ENCODE measurements around the gene BEX5. TPM values are rescaled to one million over a fixed set of nuclear protein-coding genes. Genes with fewer than 3 reads are reported as not detected.
"Not testable (repeated sequence)": the region's sequence is repeated elsewhere in the genome, so short reads cannot be mapped to it uniquely, and the experiment has no call there.

The BEX5 gene
- total and polyA plus RNA-seq, 9 donors = 6.3 to 15.4 (median 13.3) TPM

GRCh38 chrX:102140876-102141275 lies 14.9 kb downstream of the BEX5 start:
- H3K27me3 ChIP-seq; H3K36me3 ChIP-seq; intact Hi-C loops (cut with DNase I); H3K4me1 ChIP-seq (ENCODE audit: insufficient read depth); H3K4me3 ChIP-seq; DNase-seq; H3K9me3 ChIP-seq; H3K27ac ChIP-seq: not testable (repeated sequence)
- WGBS, 3 donors = 63 to 66% (median 65%) methylated on average over 16 of the region's 16 CpGs

- intact Hi-C loops (cut with DNase I) = no loop called here
- DNase-seq = no peak
- 37 to 61% (median 52%) methylated on average over 4 of the region's 4 CpGs for WGBS, 3 donors
- H3K4me3 ChIP-seq = no peak overlapping the region
- no peaks in the 10 kb centered on the region for H3K27me3 ChIP-seq
- no peaks in the 10 kb centered on the region for H3K36me3 ChIP-seq
- no peaks in the 10 kb centered on the region for H3K4me1 ChIP-seq (ENCODE audit: insufficient read depth)
- H3K27ac ChIP-seq = no peak overlapping the region
- no peaks in the 10 kb centered on the region for H3K9me3 ChIP-seq
- TF ChIP-seq POLR2A (IDR thresholded peaks at IDR 0.05) = no peak
- TF ChIP-seq, protein P1, sequence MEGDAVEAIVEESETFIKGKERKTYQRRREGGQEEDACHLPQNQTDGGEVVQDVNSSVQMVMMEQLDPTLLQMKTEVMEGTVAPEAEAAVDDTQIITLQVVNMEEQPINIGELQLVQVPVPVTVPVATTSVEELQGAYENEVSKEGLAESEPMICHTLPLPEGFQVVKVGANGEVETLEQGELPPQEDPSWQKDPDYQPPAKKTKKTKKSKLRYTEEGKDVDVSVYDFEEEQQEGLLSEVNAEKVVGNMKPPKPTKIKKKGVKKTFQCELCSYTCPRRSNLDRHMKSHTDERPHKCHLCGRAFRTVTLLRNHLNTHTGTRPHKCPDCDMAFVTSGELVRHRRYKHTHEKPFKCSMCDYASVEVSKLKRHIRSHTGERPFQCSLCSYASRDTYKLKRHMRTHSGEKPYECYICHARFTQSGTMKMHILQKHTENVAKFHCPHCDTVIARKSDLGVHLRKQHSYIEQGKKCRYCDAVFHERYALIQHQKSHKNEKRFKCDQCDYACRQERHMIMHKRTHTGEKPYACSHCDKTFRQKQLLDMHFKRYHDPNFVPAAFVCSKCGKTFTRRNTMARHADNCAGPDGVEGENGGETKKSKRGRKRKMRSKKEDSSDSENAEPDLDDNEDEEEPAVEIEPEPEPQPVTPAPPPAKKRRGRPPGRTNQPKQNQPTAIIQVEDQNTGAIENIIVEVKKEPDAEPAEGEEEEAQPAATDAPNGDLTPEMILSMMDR (IDR thresholded peaks at IDR 0.05) = no peak
- TF ChIP-seq EP300 (IDR thresholded peaks at IDR 0.05) = no peak
Measured at GRCh38 chrX:102138064-102138463, 17.7 kb downstream of the BEX5 start.

- H3K9me3 ChIP-seq = no peaks in the 10 kb centered on the region
- H3K36me3 ChIP-seq = no peaks in the 10 kb centered on the region
- no peaks in the 10 kb centered on the region for H3K4me1 ChIP-seq (ENCODE audit: insufficient read depth)
- no peak for DNase-seq
- no peak overlapping the region for H3K27ac ChIP-seq
- intact Hi-C loops (cut with DNase I) = no loop called here
- H3K4me3 ChIP-seq = no peak overlapping the region
- WGBS, 3 donors = 9 to 49% (median 27%) methylated on average over 1 of the region's 1 CpG
- TF ChIP-seq POLR2A (IDR thresholded peaks at IDR 0.05) (no peak), EP300 (IDR thresholded peaks at IDR 0.05) (no peak)
- TF ChIP-seq, protein P1 (IDR thresholded peaks at IDR 0.05) = no peak
- no peaks in the 10 kb centered on the region for H3K27me3 ChIP-seq
Measured at GRCh38 chrX:102129473-102129872, 26.3 kb downstream of the BEX5 start.

DNA sequence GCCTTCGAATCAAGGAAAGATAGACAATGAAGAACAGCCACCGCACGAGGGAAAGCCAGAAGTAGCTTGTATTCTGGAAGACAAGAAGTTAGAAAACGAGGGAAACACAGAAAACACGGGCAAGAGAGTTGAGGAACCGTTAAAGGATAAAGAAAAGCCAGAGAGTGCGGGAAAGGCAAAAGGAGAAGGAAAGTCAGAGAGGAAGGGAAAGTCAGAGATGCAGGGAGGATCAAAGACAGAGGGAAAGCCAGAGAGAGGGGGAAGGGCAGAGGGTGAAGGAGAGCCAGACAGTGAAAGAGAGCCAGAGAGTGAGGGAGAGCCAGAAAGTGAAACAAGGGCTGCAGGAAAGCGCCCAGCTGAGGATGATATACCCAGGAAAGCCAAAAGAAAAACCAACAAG lies 28.9 kb downstream of the BEX5 start:
- no peaks in the 10 kb centered on the region for H3K27me3 ChIP-seq
- intact Hi-C loops (cut with DNase I) = no loop called here

DNA sequence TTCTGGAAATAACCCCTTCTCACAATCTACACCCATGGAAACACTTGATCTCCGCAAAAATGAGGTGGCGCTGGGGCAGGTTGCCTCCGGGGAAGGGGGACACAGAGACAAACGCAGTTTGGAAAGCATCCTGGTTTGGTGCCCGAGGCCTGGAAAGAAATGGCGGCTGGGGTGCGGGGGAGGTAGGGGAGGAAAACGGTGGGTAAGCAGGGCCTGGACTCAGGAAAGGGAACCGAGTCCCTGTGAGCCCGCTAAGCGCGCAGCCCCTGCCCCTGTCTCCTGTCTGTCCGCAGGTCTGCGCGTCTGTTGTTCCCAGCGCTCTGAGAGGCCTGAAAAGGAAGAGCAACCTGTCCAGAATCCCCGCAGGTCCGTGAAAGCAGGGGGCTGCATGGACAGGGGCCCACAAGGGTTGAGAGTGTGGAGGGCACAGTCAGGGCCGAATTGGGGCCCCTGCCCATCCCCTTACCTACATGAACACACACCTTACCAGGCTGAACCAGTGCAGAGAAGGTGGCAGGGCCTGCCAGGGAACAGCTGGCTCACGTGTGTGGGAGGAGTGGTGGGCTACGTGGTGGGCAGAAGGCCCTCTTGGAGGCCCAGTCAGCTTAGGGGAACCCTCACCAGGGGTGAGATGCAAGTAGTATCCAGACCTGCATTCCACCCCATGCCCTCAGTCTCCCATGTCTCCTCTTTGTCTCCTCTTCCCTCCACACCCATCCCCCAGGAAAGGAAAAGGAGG lies 29.5 kb downstream of the BEX5 start:
- not testable (repeated sequence) for H3K27me3 ChIP-seq
- WGBS, 3 donors = 32 to 36% (median 33%) methylated on average over 21 of the region's 21 CpGs

More for the DNA sequence above, 28.9 kb downstream of the BEX5 start:
- H3K36me3 ChIP-seq = no peaks in the 10 kb centered on the region
- peak overlapping the region; percentile 54 to 74 for H3K27ac ChIP-seq
- peak in 1 of 5 donors; percentile 19 for DNase-seq
- H3K9me3 ChIP-seq = no peaks in the 10 kb centered on the region
- WGBS, 3 donors = 33 to 40% (median 38%) methylated on average over 8 of the region's 8 CpGs
- no peaks in the 10 kb centered on the region for H3K4me1 ChIP-seq (ENCODE audit: insufficient read depth)
- TF ChIP-seq EP300 (IDR thresholded peaks at IDR 0.05) (no peak), POLR2A (IDR thresholded peaks at IDR 0.05) (no peak)
- TF ChIP-seq, protein P1 (IDR thresholded peaks at IDR 0.05) = no peak
- H3K4me3 ChIP-seq = no peak overlapping the region

More for the DNA sequence above, 29.5 kb downstream of the BEX5 start:
- H3K4me1 ChIP-seq (ENCODE audit: insufficient read depth); H3K36me3 ChIP-seq; intact Hi-C loops (cut with DNase I); H3K9me3 ChIP-seq: not testable (repeated sequence)
- peak overlapping the region; percentile 39 for H3K4me3 ChIP-seq
- DNase-seq = peak; percentile 26 to 42 (median 28)
- H3K27ac ChIP-seq = peak overlapping the region; percentile 54 to 74
